H1 (cell line): Measurements from ENCODE around the gene MBD4. TPM values are rescaled to one million over a fixed set of nuclear protein-coding genes. Genes with fewer than 3 reads are reported as not detected.

Source experiments
- PHF8 ChIP-seq: fragments of 200-600 bp; sonication (generic); conservative IDR thresholded peaks from 2 replicates; pipeline ENCODE4 v1.7.1; 2012; ENCODE audit warnings: low read depth, mild to moderate bottlenecking, inconsistent platforms, low read length, moderate library complexity
- RBBP5 ChIP-seq: IDR thresholded peaks from 2 replicates; pipeline ENCODE4 v1.7.1; 2012; ENCODE audit warnings: low read depth, mild to moderate bottlenecking, inconsistent platforms, low read length, moderate library complexity, borderline replicate concordance
- RXRA ChIP-seq: IDR thresholded peaks from 2 replicates; pipeline ENCODE4 v1.6.1; 2011; ENCODE audit warnings: low read depth, mild to moderate bottlenecking, low read length, moderate library complexity; ENCODE audit not compliant: insufficient read depth
- SIRT6 ChIP-seq: IDR thresholded peaks from one replicate; pipeline ENCODE4 v1.7.1; 2012; ENCODE audit warnings: low read length, inconsistent platforms
- SP1 ChIP-seq: IDR thresholded peaks from 2 replicates; pipeline ENCODE4 v1.6.1; 2011; ENCODE audit warnings: low read depth, low read length
- SRF ChIP-seq: IDR thresholded peaks from 2 replicates; pipeline ENCODE4 v1.6.1; 2011; ENCODE audit warnings: mild to moderate bottlenecking, low read depth, low read length, moderate library complexity
- TAF7 ChIP-seq: optimal IDR thresholded peaks from 2 replicates; pipeline ENCODE3; 2011; ENCODE audit warnings: low read depth, mild to moderate bottlenecking, inconsistent platforms, low read length, moderate library complexity, borderline replicate concordance
- polyA plus RNA-seq, 7 experiments: library from polyadenylated mRNA; depleted of rRNA in 3 of 7; stranded (reverse) in 5 of 7; unstranded in 2 of 7; fragments of >200 nt in 5 of 7; fragments of 200-250 nt in 2 of 7; gene quantifications; 1 replicate in 5 of 7; 2 replicates in 1 of 7; 4 replicates in 1 of 7; pipeline versions ENCODE4 v1.2.1 to v1.2.3, GENCODE V29; 2011 to 2013; ENCODE audit warnings: missing spikeins in 2 of 7, mixed read lengths in 2 of 7
- total RNA-seq: library from RNA; stranded (reverse); fragmentation: NEBNext Ultra II Directional; extraction: Animal tissue kit (Norgen Biotek cat#: 25700); gene quantifications from 2 replicates; pipeline ENCODE4 v1.2.1, GENCODE V29; 2021

MBD4 gene
- total and polyA plus RNA-seq, 2 of the 8 experiments (the other 6 are each of a cell fraction or from before 2014, with no cell fraction given) = 11.2 to 35.8 TPM

- TF ChIP-seq RXRA (no peak), RBBP5 (no peak), SIRT6 (no peak), SRF (no peak), SP1 (no peak), TAF7 (no peak), PHF8 (no peak)
Observed at GRCh38 chr3:129461461-129462146, 21.9 kb upstream of the MBD4 start (continued).
